GM18867 (cell line): ENCODE measurements around the gene FANCM.

Source experiments
- ATAC-seq: cut with Tn5 transposase; IDR thresholded peaks from one replicate; pipeline ENCODE4 v1.9.1; 2021; ENCODE audit warnings: mild to moderate bottlenecking, moderate library complexity; ENCODE audit not compliant: unreplicated experiment

The FANCM gene

GRCh38 chr14:45135659-45136395 lies at the start of gene FANCM:
Gene FANCM, plus strand, starts transcription at chr14:45135930. Its CDS starts 102 bp downstream, at chr14:45136032.
- peak; percentile 37 for ATAC-seq

- peak; percentile 79 for ATAC-seq
Measured at GRCh38 chr14:45089813-45090212, 45.9 kb upstream of the FANCM start.

DNA sequence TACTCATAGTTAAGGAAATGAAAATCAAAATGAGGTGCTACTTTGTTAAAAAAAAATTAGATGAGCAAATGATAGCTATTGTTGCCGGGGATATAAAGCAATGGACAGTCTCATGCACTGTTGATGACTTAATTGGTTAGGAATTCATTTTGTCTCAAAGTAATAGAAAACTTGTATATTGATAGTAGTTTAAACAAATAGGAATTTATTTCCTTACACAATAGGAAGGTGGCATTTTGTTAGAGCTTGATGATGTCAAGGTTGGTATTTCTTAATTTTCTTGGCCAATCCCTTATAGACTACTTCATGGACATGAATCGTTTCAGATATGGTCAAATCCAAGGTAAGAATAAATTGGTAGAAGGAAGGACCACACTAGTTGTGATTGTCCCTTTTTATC lies 44.0 kb upstream of the FANCM start:
- no peak for ATAC-seq

GRCh38 chr14:45094275-45094674 lies 41.5 kb upstream of the FANCM start:
- no peak for ATAC-seq

- ATAC-seq = no peak
Measured at GRCh38 chr14:45095143-45095542, 40.6 kb upstream of the FANCM start.

GRCh38 chr14:45096218-45096617 lies 39.5 kb upstream of the FANCM start:
- ATAC-seq = no peak

DNA sequence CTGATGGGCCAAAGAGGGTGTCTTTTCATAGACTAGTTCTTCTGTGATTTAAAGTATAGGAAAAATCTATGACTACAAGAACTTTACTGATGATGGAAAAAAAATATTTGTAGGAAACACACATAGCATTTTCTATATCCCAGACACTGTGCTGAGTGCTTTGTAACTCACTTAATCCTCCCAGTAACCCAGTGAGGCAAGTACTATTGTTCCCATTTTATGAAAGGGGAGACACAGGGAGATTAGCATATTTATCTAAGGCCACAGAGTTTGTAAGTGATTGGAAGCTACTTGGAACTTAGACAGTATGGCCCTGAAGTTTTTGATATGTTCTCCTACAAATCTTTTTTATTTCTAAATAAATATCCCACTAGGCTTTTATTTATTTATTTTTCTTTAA lies 31.9 kb upstream of the FANCM start:
- no peak for ATAC-seq

- ATAC-seq = no peak
Measured at GRCh38 chr14:45104561-45104960, 31.2 kb upstream of the FANCM start.

GRCh38 chr14:45112896-45113781 lies 22.6 kb upstream of the FANCM start:
- ATAC-seq = no peak

DNA sequence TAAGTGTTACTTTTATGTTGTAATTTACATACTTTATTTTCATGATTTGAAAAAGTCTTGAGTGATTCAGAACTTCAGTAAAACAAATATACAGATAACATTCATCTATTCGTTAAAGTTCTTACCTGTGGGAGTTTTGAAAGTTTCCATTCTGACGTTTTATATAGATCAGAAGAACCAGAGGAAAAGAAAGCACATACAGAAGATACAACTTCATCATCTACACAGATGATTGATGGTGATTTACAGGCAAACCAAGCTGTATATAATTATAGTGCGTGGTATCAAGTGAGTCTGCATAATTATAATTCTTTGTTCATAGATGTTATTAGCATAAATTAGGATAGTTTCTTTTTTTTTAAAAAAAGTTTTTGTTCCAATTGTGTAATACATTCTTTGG lies 21.4 kb upstream of the FANCM start:
- no peak for ATAC-seq

- no peak for ATAC-seq
Measured at GRCh38 chr14:45118594-45118993, 17.1 kb upstream of the FANCM start.

GRCh38 chr14:45120096-45120495 lies 15.6 kb upstream of the FANCM start:
- ATAC-seq = no peak

- no peak for ATAC-seq
Measured at GRCh38 chr14:45123271-45123670, 12.5 kb upstream of the FANCM start.

GRCh38 chr14:45125754-45126153 lies 10.0 kb upstream of the FANCM start:
- no peak for ATAC-seq

GRCh38 chr14:45128963-45129629 lies 6.6 kb upstream of the FANCM start:
- no peak for ATAC-seq

GRCh38 chr14:45133683-45134050 lies 2.1 kb upstream of the FANCM start:
- ATAC-seq = no peak

DNA sequence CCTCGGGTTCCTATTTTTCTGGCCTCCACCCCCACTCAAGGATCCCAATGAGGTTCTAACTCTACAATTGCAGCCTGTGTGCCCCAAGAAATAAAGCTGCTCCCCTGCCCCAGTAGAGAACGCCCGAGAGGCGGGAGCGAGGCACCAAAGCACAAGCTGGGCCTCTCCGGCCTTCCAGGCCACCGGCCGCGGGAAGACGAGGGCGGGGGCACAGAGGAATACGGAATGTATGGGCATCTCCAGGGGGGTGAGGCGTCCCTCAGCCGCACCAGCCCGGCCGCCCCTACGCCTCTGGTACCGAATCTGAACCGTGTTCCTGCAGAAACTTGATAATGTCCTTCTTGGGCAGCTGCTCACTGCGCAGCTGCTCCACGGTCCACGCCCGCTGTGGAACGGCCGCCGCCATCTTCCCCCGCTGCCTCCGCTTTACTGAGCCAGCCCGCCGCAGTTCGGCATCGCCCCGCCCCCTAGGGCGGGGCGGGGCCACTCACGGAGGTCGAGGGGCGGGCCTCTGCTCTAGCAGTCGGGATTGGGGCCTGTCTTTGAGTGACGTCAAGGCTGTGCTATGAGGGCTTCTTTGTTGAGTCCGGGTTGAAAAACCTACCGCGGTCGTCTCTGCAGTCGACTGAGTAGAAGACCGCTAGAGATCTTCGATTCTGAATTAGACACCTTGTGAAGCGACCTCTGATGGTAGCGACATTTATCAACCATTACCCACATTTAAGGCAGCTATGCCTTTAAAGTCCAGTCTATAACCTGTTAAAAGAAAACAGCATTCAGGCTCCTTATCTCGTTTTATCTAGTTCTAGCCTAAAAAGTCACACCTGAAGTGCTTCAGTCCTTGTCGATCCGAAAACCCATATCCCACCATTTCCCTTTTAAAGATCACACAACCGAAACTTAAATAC lies 1.4 kb upstream of the FANCM start, which contains the start of gene FKBP3:
TSS of gene FKBP3 (minus strand) at position 431 of the 908 bp plus-strand sequence. CDS start at position 406, 25 bp downstream.
- peak; percentile 87 for ATAC-seq

- no peak for ATAC-seq
Measured at GRCh38 chr14:45135156-45135555, 574 bp upstream of the FANCM start.

DNA sequence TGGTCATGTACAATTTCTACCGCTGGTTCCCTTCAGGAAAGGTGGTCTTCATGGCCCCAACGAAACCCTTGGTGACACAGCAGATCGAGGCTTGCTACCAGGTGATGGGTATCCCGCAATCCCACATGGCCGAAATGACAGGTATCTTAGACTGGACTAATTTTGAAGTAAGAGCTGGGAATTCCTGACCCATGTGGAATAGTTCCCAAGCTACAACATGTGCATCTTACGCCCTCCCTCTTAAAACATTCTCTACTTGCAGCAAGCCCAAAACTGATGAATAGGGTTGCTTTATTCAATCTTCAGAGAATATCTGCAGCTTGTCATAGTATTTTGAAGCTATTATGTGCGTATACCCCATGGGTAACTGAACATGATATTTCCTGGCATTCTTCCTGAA lies 669 bp downstream of the FANCM start:
- ATAC-seq = no peak

- no peak for ATAC-seq
Measured at GRCh38 chr14:45140661-45141187, 5.0 kb downstream of the FANCM start.
